ENCODE results near the gene TMEM91.
A peak's percentile ranks its signal among the peaks of the same experiment; 100 is the strongest.

TMEM91 gene

DNA sequence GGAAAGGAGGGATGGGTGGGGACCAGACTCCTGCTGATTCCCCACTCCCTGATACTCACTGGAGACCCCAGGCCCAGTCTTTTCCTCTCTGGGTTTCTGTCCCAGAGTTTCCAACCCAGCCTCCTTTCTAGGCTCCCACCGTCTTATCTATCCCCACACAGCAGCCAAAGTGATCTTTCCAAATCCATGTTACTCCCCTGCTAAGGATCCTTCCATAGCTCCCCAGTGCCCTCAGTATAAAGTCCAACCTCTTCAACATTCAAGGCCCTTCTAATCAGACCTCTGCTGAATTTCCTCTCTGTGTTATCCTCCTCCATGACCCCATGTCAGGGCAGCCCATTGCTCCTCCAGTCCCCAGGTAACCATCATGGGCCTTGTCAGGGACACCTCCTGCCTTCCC is 21.3 kb upstream of the TMEM91 start:
- Histone ChIP-seq H3K36me3 (ENCODE audit: control insufficient read depth, insufficient read depth, low read length) (no peaks in the 10 kb centered on the region), H3K23ac (ENCODE audit: low read length) (no peak overlapping the region), H3K4me2 (ENCODE audit: low read length) (no peak overlapping the region), H2BK15ac (replicated peaks; ENCODE audit: low read depth) (no peak overlapping the region), H3K27me3 (ENCODE audit: insufficient read depth, low read length, poor library complexity) (no peaks in the 10 kb centered on the region), H3K79me1 (ENCODE audit: low read length) (peaks cover 8% of the 10 kb centered on the region), H2AK5ac (ENCODE audit: low read length) (no peak overlapping the region), H4K8ac (ENCODE audit: low read depth, low read length) (no peak overlapping the region), H3K79me2 (ENCODE audit: control insufficient read depth, insufficient read depth, low read length) (peaks cover 26% of the 10 kb centered on the region), H3K4me3 (ENCODE audit: low read length) (no peak overlapping the region), H3K9ac (ENCODE audit: low read length) (no peak overlapping the region), H4K5ac (ENCODE audit: low read length) (no peak overlapping the region), H2BK5ac (ENCODE audit: low read length) (no peak overlapping the region), H3K56ac (ENCODE audit: low read length) (no peak overlapping the region), H3K27ac (ENCODE audit: low read depth, low read length) (no peak overlapping the region), H2BK120ac (ENCODE audit: low read depth, low read length) (no peak overlapping the region), H3K4me1 (ENCODE audit: control insufficient read depth, low read depth, low read length) (no peaks in the 10 kb centered on the region), H3K4ac (ENCODE audit: low read depth, low read length) (no peak overlapping the region), H3K18ac (ENCODE audit: low read length) (no peak overlapping the region)
- no CpG with 5 or more reads among the region's 1 CpG for WGBS (ENCODE audit: extremely low coverage, insufficient coverage, low lambda C conversion rate)
- DNase-seq: no peak

- peaks cover 8% of the 10 kb centered on the region for H3K79me1 ChIP-seq (ENCODE audit: low read length)
- DNase-seq: no peak
- no peaks in the 10 kb centered on the region for H3K4me1 ChIP-seq (ENCODE audit: control insufficient read depth, low read depth, low read length)
- H3K79me2 ChIP-seq (ENCODE audit: control insufficient read depth, insufficient read depth, low read length): peaks cover 23% of the 10 kb centered on the region
- H4K8ac ChIP-seq (ENCODE audit: low read depth, low read length): no peak overlapping the region
- H3K18ac ChIP-seq (ENCODE audit: low read length): no peak overlapping the region
- H4K5ac ChIP-seq (ENCODE audit: low read length): no peak overlapping the region
- H3K27ac ChIP-seq (ENCODE audit: low read depth, low read length): no peak overlapping the region
- H3K27me3 ChIP-seq (ENCODE audit: insufficient read depth, low read length, poor library complexity): no peaks in the 10 kb centered on the region
- no peak overlapping the region for H2BK120ac ChIP-seq (ENCODE audit: low read depth, low read length)
- H3K36me3 ChIP-seq (ENCODE audit: control insufficient read depth, insufficient read depth, low read length): no peaks in the 10 kb centered on the region
- no peak overlapping the region for H2AK5ac ChIP-seq (ENCODE audit: low read length)
- H3K9ac ChIP-seq (ENCODE audit: low read length): no peak overlapping the region
- H2BK5ac ChIP-seq (ENCODE audit: low read length): no peak overlapping the region
- no CpG with 5 or more reads among the region's 3 CpGs for WGBS (ENCODE audit: extremely low coverage, insufficient coverage, low lambda C conversion rate)
- H3K4ac ChIP-seq (ENCODE audit: low read depth, low read length): no peak overlapping the region
- no peak overlapping the region for H3K4me2 ChIP-seq (ENCODE audit: low read length)
- no peak overlapping the region for H3K23ac ChIP-seq (ENCODE audit: low read length)
- no peak overlapping the region for H2BK15ac ChIP-seq (replicated peaks; ENCODE audit: low read depth)
- no peak overlapping the region for H3K4me3 ChIP-seq (ENCODE audit: low read length)
- no peak overlapping the region for H3K56ac ChIP-seq (ENCODE audit: low read length)
Observed at GRCh38 chr19:41355802-41356201, 20.5 kb upstream of the TMEM91 start.

DNA sequence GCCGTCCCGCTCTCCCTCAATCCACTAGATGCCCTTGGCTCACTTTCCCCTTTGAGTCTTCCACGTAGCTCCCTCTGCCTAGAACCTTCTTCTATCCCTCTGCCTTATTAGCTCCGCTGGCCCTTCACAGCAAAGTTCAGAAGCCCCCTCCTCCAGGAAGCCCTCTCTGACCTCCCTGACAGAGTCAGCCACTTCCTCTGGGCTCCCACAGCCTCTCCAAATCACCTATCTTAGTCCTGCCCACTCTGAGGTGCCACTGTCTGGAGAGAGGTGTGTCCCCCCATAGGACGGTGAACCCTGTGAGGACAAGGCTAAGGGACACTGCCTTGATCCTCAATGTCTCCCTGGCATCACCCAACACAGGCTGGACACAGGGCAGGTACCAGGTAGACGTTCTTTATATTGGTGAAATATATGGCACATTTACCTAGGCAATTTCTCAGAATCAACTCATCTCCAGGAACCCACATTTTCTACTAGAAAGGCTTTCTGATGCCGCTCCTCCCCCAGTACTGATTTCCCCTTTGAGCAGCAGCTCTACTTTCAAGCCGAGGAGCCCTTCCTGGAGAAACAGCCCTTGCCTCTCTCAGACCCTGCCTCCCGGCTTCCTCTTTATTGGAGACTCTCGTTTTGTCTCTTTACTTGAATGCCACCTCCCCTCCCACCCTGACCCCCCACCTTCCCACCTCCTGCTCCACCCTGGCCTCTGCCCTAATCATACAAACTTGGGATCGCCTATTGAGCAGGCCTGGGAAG is 19.2 kb upstream of the TMEM91 start:
- Histone ChIP-seq H3K9ac (ENCODE audit: low read length) (no peak overlapping the region), H3K27ac (ENCODE audit: low read depth, low read length) (no peak overlapping the region), H3K4ac (ENCODE audit: low read depth, low read length) (no peak overlapping the region), H3K27me3 (ENCODE audit: insufficient read depth, low read length, poor library complexity) (no peaks in the 10 kb centered on the region), H2BK120ac (ENCODE audit: low read depth, low read length) (no peak overlapping the region), H4K8ac (ENCODE audit: low read depth, low read length) (no peak overlapping the region), H3K23ac (ENCODE audit: low read length) (no peak overlapping the region), H3K4me2 (ENCODE audit: low read length) (no peak overlapping the region), H2BK5ac (ENCODE audit: low read length) (no peak overlapping the region), H4K5ac (ENCODE audit: low read length) (no peak overlapping the region), H3K18ac (ENCODE audit: low read length) (no peak overlapping the region), H3K4me3 (ENCODE audit: low read length) (no peak overlapping the region), H3K79me2 (ENCODE audit: control insufficient read depth, insufficient read depth, low read length) (peaks cover 11% of the 10 kb centered on the region), H3K56ac (ENCODE audit: low read length) (peak overlapping the region; percentile 30), H3K79me1 (ENCODE audit: low read length) (peaks cover 4% of the 10 kb centered on the region), H3K36me3 (ENCODE audit: control insufficient read depth, insufficient read depth, low read length) (no peaks in the 10 kb centered on the region), H2AK5ac (ENCODE audit: low read length) (no peak overlapping the region), H2BK15ac (replicated peaks; ENCODE audit: low read depth) (no peak overlapping the region), H3K4me1 (ENCODE audit: control insufficient read depth, low read depth, low read length) (no peaks in the 10 kb centered on the region)
- WGBS (ENCODE audit: extremely low coverage, insufficient coverage, low lambda C conversion rate): no CpG with 5 or more reads among the region's 11 CpGs
- DNase-seq: no peak

GRCh38 chr19:41357746-41358145 is 18.6 kb upstream of the TMEM91 start:
- H3K4me3 ChIP-seq (ENCODE audit: low read length): no peak overlapping the region
- no peak for DNase-seq
- H3K27me3 ChIP-seq (ENCODE audit: insufficient read depth, low read length, poor library complexity): no peaks in the 10 kb centered on the region
- H3K79me1 ChIP-seq (ENCODE audit: low read length): peaks cover 3% of the 10 kb centered on the region
- H2BK15ac ChIP-seq (replicated peaks; ENCODE audit: low read depth): no peak overlapping the region
- peaks cover 5% of the 10 kb centered on the region for H3K79me2 ChIP-seq (ENCODE audit: control insufficient read depth, insufficient read depth, low read length)
- H3K9ac ChIP-seq (ENCODE audit: low read length): no peak overlapping the region
- no CpG with 5 or more reads among the region's 13 CpGs for WGBS (ENCODE audit: extremely low coverage, insufficient coverage, low lambda C conversion rate)
- no peak overlapping the region for H3K4ac ChIP-seq (ENCODE audit: low read depth, low read length)
- no peak overlapping the region for H3K18ac ChIP-seq (ENCODE audit: low read length)
- H4K5ac ChIP-seq (ENCODE audit: low read length): no peak overlapping the region
- H3K36me3 ChIP-seq (ENCODE audit: control insufficient read depth, insufficient read depth, low read length): no peaks in the 10 kb centered on the region
- H3K4me2 ChIP-seq (ENCODE audit: low read length): no peak overlapping the region
- no peak overlapping the region for H2BK120ac ChIP-seq (ENCODE audit: low read depth, low read length)
- no peak overlapping the region for H2BK5ac ChIP-seq (ENCODE audit: low read length)
- no peaks in the 10 kb centered on the region for H3K4me1 ChIP-seq (ENCODE audit: control insufficient read depth, low read depth, low read length)
- H3K23ac ChIP-seq (ENCODE audit: low read length): no peak overlapping the region
- no peak overlapping the region for H4K8ac ChIP-seq (ENCODE audit: low read depth, low read length)
- no peak overlapping the region for H3K27ac ChIP-seq (ENCODE audit: low read depth, low read length)
- no peak overlapping the region for H2AK5ac ChIP-seq (ENCODE audit: low read length)
- H3K56ac ChIP-seq (ENCODE audit: low read length): no peak overlapping the region

DNA sequence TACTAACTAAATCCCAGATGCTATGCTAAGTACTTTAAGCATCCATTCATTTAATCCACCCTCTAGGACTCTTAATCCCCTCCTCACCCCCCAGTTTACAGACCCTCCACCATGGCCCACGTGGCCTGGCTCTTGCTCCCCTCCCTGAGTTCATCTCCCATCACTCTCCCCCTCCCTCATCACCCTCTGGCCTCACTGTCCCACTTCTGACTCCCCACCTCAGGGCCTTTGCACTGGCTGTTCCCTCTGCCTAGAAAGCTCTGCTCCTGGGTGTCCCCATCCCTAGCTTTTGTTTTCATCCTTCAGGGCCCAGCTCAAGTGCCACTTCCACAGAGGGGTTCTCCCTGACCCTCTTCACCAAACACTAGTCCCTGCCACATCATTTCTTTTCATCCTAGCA is 16.6 kb upstream of the TMEM91 start:
- no peak overlapping the region for H2BK5ac ChIP-seq (ENCODE audit: low read length)
- no CpG with 5 or more reads among the region's 1 CpG for WGBS (ENCODE audit: extremely low coverage, insufficient coverage, low lambda C conversion rate)
- H3K4me1 ChIP-seq (ENCODE audit: control insufficient read depth, low read depth, low read length): peaks cover 2% of the 10 kb centered on the region

More for the DNA sequence above, 16.6 kb upstream of the TMEM91 start:
- Histone ChIP-seq H4K8ac (ENCODE audit: low read depth, low read length) (no peak overlapping the region), H3K9ac (ENCODE audit: low read length) (no peak overlapping the region), H2BK15ac (replicated peaks; ENCODE audit: low read depth) (no peak overlapping the region), H3K23ac (ENCODE audit: low read length) (no peak overlapping the region), H3K79me2 (ENCODE audit: control insufficient read depth, insufficient read depth, low read length) (no peaks in the 10 kb centered on the region), H3K36me3 (ENCODE audit: control insufficient read depth, insufficient read depth, low read length) (no peaks in the 10 kb centered on the region), H3K27ac (ENCODE audit: low read depth, low read length) (no peak overlapping the region), H2BK120ac (ENCODE audit: low read depth, low read length) (no peak overlapping the region), H2AK5ac (ENCODE audit: low read length) (no peak overlapping the region), H3K79me1 (ENCODE audit: low read length) (peaks cover 3% of the 10 kb centered on the region), H4K5ac (ENCODE audit: low read length) (no peak overlapping the region), H3K4ac (ENCODE audit: low read depth, low read length) (no peak overlapping the region), H3K4me3 (ENCODE audit: low read length) (no peak overlapping the region), H3K56ac (ENCODE audit: low read length) (no peak overlapping the region), H3K18ac (ENCODE audit: low read length) (no peak overlapping the region), H3K4me2 (ENCODE audit: low read length) (no peak overlapping the region), H3K27me3 (ENCODE audit: insufficient read depth, low read length, poor library complexity) (no peaks in the 10 kb centered on the region)
- DNase-seq: no peak

All from mesendoderm (in vitro differentiated cells).